Glomerular visceral epithelial cell (primary cell): ENCODE data around the gene KRT38.
"Not testable (repeated sequence)": the region's sequence is repeated elsewhere in the genome, so short reads cannot be mapped to it uniquely, and the experiment has no call there.

Experiments used
- DNase-seq: peaks from one replicate; pipeline ENCODE4 v3.0.0-alpha.2; 2016; ENCODE audit errors: extremely low spot score

KRT38 gene

GRCh38 chr17:41422586-41422985, 18.2 kb downstream of the KRT38 start:
- not testable (repeated sequence) for DNase-seq

DNA sequence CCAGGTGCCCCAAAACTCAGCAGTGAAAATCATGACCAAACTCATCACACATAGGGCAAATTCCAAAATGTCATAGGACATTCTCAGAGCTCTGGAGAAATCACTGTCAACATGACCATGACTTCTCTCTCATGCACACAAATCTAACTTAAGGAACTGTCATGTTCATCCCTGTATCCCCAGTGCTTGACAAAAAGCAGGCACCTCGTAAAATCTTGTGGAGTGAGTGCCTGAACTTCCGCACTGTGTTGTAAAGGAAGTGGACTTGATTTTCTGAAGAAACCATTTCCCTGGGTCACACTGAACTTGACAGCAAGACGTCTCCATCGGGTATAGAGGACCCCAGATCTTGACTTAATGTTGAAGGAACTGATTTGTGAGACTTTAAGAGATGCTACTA, 19.2 kb downstream of the KRT38 start:
- DNase-seq: no peak

DNA sequence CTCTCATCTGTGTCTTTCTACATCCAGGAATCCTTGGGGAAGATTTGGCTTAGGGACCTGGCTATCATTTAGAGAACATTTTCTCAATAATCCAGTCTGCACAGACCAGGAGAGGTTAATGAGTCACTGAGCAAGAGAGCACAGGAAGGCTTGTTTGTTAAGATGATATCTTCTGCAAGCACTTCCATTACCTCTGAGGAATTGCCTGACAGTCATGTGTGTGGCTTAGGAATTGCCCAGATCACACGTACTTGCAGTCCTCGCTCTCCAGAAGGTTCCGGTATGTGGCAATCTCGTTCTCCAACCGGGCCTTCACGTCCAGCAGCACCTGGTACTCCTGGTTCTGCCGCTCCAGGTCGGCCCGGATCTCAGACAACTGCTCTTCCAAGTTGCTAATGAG, 19.7 kb downstream of the KRT38 start:
- DNase-seq: peak; percentile 71

DNA sequence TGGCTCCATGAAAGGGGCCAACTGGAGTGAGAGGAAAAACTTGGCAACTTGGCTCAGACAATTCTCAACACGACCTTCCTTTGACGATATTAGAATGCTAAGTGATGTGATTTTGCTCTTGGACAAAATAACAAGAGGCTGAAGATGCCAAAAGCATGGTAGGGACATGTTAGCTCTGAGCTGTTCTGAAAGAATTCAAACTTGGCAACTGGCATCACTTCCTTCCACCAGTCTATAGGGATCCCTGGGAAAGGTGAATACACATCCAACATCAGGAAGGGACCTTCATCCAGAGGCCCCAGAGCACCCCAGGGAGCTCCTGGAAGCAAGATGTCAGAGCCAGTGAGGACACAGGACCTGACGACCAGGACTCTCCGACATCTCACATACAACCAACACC, 20.6 kb downstream of the KRT38 start:
- no peak for DNase-seq

DNA sequence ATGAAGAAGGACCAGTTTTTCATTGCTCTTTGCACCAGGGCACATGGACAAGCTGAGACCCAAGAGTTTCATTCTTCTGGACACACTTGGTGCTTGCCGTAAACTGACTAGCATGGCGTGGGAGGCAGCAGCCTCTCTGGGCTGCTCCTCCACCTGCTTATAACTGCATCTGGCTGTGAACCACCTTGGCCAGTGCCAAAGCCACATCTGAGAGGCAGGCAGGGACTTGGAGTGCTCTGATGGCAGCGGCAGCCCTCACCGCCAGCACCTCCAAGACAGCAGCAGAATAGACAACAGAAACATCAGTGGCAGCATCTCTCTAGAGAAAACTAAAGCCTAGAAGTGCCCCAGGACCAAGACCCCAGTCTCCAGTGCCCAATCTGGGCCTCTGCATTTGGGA, 21.1 kb downstream of the KRT38 start:
- DNase-seq: no peak

DNA sequence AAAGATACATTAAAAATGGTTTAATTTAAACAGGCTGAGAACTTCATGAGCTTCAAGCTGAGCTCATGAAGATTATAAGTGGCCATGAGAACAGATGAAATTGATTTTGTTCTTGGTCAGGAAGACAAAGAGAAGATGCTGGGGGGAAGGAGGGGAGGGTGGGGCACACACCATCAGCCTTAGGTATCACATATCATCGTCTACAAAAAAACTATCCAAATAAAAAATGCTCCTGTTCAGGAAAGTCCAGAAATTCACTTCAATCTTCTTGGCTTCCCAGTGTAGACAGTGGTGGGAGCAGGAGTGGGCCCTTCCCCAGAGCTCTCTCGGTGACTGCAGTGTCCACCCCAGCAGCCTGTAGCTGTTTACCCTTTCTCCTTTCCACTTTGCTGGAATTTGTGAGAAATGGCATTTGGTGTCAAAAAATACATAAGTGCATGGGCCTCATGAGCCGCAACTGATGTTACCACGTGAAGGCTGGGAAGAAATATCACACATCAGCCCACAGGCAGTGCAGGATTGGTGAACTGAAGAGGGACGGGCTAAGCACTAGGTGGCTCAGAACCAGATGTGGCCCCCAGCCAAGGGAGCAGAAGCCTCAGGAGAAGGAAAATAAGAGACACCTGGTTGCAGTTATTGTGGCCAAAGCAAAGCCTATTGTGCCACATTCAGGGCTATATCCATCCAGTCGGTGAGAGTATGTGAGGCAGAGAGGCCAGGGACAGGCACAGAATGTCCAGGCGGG, 22.5 kb downstream of the KRT38 start:
- DNase-seq: no peak

DNA sequence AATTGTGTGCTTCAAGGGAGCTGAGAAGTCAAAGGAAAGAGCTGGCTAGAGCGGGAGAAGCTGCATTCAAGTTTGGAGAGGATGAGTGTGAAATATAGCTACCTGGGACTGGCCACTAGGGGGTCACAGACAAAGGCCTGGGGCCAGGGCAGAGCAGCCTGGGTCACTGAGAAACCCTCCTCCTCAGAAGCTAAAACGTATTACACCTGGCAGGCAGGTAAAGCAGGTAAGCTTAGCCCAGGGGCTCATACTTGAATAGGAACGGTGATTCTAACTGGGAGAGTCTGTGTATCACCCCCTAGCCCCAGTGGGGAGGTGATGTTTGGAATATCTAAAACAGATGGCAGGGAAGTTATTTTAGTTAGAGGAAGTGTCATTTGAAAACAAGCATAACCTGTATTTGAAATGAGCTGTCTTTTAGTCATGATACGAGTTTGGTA, 23.2 kb downstream of the KRT38 start:
- DNase-seq: no peak

- DNase-seq: no peak
Measured at GRCh38 chr17:41417127-41417526, 23.7 kb downstream of the KRT38 start.

DNA sequence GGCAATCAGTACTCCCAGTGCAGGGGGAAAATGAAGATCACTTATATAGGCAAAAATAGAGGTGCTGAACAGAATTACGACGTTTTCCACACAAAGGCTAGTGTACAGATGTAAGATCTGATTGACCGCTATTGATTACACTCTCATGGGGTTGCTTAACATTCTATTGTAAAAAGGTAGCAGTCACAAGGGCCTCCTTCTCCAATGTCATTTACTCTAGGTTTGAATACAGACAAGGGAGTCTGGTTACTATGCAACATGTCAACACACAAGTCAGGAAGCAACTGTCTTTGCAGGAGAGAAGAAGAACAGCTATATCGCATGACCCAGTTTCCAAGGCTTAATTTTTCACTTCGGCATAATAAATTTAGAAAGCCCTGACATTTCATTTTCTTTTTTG, 24.3 kb downstream of the KRT38 start:
- no peak for DNase-seq

DNA sequence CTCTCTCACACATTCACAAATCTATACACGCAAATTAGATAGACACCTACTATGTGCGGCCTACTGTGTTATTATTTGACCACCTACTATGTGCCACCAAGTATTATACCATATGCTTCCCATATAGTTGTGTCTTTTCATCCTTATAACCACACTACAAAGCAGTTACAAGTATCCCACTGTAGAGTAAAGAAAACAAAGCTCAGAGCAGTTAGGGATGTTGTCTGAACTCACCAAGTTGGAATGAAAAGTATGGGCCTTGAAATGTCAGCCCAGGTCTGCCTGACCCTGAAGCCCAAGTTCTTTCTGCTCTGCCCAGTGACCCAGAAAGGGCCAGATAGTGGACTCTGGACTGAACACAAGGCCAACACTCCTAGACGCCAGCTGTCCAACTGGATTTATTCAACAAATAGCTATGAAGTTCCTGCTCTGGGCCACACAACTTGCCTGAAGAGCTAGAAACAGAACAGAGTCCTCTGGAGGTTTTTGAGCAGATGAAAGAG, 24.9 kb downstream of the KRT38 start:
- DNase-seq: peak; percentile 62

- no peak for DNase-seq
Measured at GRCh38 chr17:41415411-41415810, 25.4 kb downstream of the KRT38 start.

DNA sequence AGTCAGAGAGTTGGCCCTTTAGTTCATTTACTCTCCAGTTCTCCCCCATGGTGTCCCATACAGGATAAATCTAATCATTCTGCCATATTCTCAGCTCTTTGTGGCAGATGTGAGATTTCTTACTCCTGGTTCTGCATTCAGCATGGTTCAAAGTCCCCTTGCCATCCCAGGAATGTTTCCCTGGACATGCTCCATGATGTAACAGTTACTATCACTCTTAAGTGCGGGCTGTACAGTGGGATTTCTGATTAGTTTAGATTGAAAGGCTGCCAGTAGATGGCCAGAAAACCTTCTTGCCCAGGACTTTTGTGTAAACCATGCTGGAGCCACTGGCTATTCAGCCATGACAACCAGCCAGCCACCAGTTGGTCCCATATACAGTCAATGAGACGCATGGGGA, 26.8 kb downstream of the KRT38 start:
- peak; percentile 67 for DNase-seq

- no peak for DNase-seq
Measured at GRCh38 chr17:41413353-41413957, 27.3 kb downstream of the KRT38 start.

GRCh38 chr17:41411072-41411840, 29.5 kb downstream of the KRT38 start:
- no peak for DNase-seq

DNA sequence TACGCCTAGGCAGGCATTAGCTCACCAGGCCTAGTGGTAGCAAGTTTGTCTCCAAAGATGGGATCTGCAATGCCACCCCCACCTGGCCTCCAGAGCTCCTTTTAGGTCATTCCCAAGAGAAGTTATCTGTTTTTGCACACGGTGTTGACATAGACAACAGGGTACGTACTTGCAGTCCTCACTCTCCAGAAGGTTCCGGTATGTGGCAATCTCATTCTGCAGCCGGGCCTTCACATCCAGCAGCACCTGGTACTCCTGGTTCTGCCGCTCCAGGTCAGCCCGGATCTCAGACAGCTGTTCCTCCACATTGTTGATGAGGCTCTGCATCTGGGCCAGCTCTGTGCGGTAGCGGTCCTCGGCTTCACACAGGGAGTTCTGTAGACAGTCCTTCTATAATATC, 33.6 kb downstream of the KRT38 start:
- DNase-seq: no peak

GRCh38 chr17:41406205-41406604, 34.6 kb downstream of the KRT38 start:
- peak; percentile 46 for DNase-seq

DNA sequence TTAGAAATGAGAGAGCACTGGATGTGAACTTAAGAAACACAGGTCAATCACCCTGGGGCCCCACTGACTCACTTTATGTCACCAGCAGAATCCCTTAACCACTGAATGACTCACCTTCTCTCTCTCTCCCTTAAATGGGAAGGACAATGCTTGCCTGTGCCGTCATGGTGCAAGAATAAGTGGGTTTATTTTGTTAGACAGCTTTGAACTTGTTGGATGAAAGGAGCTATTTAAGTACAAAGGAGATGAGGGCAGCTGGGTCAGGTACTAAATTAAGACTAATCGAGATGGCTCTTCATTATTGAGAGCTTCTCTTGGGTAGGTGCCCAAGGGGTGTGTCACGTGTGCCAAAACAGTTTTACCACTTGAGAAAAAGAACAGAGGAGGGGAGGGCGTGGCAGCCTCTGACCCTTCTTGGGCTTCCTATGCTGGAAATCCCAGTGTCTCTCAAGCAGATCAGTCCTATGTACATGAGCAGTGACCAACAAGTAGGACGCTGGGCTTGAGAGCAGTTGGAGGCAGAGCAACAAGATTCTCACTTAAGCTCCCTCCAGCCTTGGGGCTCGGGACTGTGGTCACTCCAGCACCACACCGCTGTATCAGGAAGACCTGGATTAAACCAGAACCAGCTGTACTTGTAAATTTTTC, 36.6 kb downstream of the KRT38 start:
- peak; percentile 95 for DNase-seq

- DNase-seq: no peak
Measured at GRCh38 chr17:41403404-41404023, 37.3 kb downstream of the KRT38 start.

- DNase-seq: peak; percentile 62
Measured at GRCh38 chr17:41402161-41402560, 38.6 kb downstream of the KRT38 start.

DNA sequence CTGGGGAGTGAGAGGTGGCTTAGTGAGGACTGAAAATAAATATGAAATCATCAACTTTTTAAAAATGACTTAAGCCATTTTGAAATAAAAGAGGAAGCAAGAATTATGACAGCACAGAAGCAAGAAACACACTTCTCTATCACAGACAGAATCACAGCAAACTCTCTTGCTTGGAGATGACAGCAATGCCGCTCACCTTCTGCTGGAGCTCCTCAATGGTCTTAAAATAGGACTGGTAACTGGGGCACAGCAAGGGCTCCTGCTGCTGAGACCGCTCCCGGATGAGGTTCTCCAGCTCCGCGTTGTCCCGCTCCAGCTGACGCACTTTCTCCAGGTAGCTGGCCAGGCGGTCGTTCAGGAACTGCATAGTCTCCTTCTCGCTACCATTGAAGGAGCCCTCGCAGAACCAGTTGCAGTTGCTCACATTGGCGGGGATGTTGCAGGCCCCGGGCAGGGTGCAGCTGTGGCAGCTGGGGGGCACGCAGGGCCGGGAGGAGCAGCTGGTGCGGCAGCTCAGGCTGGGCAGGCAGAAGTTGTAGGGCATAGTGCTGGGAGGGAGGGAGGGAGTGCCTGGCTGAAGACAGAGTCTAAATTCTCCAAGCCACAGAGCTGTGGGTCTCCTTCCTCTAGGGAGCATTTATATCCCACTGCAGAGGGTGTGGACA, 43.7 kb downstream of the KRT38 start, which contains the start of gene KRT31:
Gene KRT31 (minus strand): TSS at position 613 of the 665 bp plus-strand sequence. CDS start 69 bp downstream, at position 544.
- no peak for DNase-seq

GRCh38 chr17:41396340-41396739, 44.4 kb downstream of the KRT38 start:
- DNase-seq: no peak
